Adrenal gland (tissue), 5 donors: ENCODE results near the gene ZBTB39.

Source experiments
- CTCF ChIP-seq, 6 experiments: fragments of 450-650 bp in 4 of 6; fragments of 200-600 bp in 2 of 6; sonication (generic) in 1 of 6; IDR thresholded peaks; 1 replicate in 5 of 6; 2 replicates in 1 of 6; pipeline versions ENCODE4 v1.5.1 to v1.8.0; 2016 to 2021; ENCODE audit warnings: antibody characterized with exemption in 6 of 6, mild to moderate bottlenecking in 2 of 6, moderate library complexity in 1 of 6
- POLR2A ChIP-seq, 2 donors: fragments of 450-650 bp; IDR thresholded peaks; one replicate each; pipeline ENCODE4 v1.6.1; 2017; ENCODE audit warnings: antibody characterized with exemption in 2 of 2, mild to moderate bottlenecking in 2 of 2, moderate library complexity in 1 of 2
- donor health status: DM: no; HTN: no; CAD: no.

GRCh38 chr12:56954057-56954957 lies 52.0 kb downstream of the ZBTB39 start:
- TF ChIP-seq POLR2A (IDR thresholded peaks at IDR 0.05) (no peak), CTCF (IDR thresholded peaks at IDR 0.05) (no peak)
